ENCODE results near the gene NMT1. TPM values are rescaled to one million over a fixed set of nuclear protein-coding genes. Genes with fewer than 3 reads are reported as not detected.

NMT1 gene
- total RNA-seq, 1 experiment from 2014 or later = 117 TPM

- Histone ChIP-seq H3K9me3 (ENCODE audit: low read length) (no peaks in the 10 kb centered on the region), H3F3A (ENCODE audit: low read length, unreplicated experiment) (no peaks in the 10 kb centered on the region), H4K20me1 (ENCODE audit: low read length) (no peaks in the 10 kb centered on the region), H3K36me3 (ENCODE audit: low read depth, low read length) (no peaks in the 10 kb centered on the region), H3K4me1 (ENCODE audit: insufficient read depth, low read length) (peaks cover 49% of the 10 kb centered on the region), H3K9me2 (replicated peaks; ENCODE audit: low read length) (no peaks in the 10 kb centered on the region), H3K9ac (ENCODE audit: low read length) (no peak overlapping the region), H2AFZ (ENCODE audit: low read length) (no peak overlapping the region), H3K4me2 (ENCODE audit: low read length) (peak overlapping the region; percentile 94), H3K27ac (ENCODE audit: low read length) (peak overlapping the region; percentile 13; the same call in 1 of the 2 replicates), H3K4me3 (ENCODE audit: low read length) (no peak overlapping the region), H3K27me3 (ENCODE audit: low read length) (no peaks in the 10 kb centered on the region), H3K79me2 (ENCODE audit: low read length) (peaks cover 57% of the 10 kb centered on the region)
- CTCF ChIA-PET = interaction anchor here (0.5 to 1.1 kb wide), 4 partner anchors 19 to 862 kb away, joined by 3 to 5 read pairs (median 4); partner anchors contain the start of gene C1QL1
- ATAC-seq (peak; percentile 2), DNase-seq (peak; percentile 59)
- intact Hi-C loops (cut with micrococcal nuclease) = loop anchor here (5.0 to 10.0 kb wide), 3 partner anchors 68 to 208 kb away; partner anchors contain the start of genes MAP3K14 and NMT1
- TF ChIP-seq EZH2phosphoT487 (IDR thresholded peaks at IDR 0.05; ENCODE audit: borderline replicate concordance, low read length) (no peak), EZH2 (IDR thresholded peaks at IDR 0.05; ENCODE audit: low read length, unreplicated experiment) (no peak)
- TF ChIP-seq, protein P1, sequence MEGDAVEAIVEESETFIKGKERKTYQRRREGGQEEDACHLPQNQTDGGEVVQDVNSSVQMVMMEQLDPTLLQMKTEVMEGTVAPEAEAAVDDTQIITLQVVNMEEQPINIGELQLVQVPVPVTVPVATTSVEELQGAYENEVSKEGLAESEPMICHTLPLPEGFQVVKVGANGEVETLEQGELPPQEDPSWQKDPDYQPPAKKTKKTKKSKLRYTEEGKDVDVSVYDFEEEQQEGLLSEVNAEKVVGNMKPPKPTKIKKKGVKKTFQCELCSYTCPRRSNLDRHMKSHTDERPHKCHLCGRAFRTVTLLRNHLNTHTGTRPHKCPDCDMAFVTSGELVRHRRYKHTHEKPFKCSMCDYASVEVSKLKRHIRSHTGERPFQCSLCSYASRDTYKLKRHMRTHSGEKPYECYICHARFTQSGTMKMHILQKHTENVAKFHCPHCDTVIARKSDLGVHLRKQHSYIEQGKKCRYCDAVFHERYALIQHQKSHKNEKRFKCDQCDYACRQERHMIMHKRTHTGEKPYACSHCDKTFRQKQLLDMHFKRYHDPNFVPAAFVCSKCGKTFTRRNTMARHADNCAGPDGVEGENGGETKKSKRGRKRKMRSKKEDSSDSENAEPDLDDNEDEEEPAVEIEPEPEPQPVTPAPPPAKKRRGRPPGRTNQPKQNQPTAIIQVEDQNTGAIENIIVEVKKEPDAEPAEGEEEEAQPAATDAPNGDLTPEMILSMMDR (conservative IDR thresholded peaks at IDR 0.05; ENCODE audit: low read depth, low read length) = no peak
- no TSS peak for BruUV-seq (replicated peaks)
- POLR2A ChIA-PET (ENCODE audit: unreplicated experiment) = interaction anchor here (0.5 to 0.8 kb wide), 2 partner anchors 18 to 207 kb away, joined by 3 to 4 read pairs; partner anchors contain the start of gene HEXIM1
Observed at GRCh38 chr17:45129940-45130680, 69.0 kb downstream of the NMT1 start.

GRCh38 chr17:45130681-45131615, 69.8 kb downstream of the NMT1 start:
- peaks cover 52% of the 10 kb centered on the region for H3K79me2 ChIP-seq (ENCODE audit: low read length)
- H3K36me3 ChIP-seq (ENCODE audit: low read depth, low read length) = no peaks in the 10 kb centered on the region
- DNase-seq (no peak), ATAC-seq (no peak)
- no peak overlapping the region for H3K9ac ChIP-seq (ENCODE audit: low read length)
- intact Hi-C loops (cut with micrococcal nuclease) = loop anchor here (5.0 to 10.0 kb wide), 3 partner anchors 69 to 209 kb away; partner anchors contain the start of genes MAP3K14 and NMT1
- H3K4me1 ChIP-seq (ENCODE audit: insufficient read depth, low read length) = peaks cover 52% of the 10 kb centered on the region
- 0 out of 2 replicates have a peak overlapping the region, but pooled peaks have one; percentile 13 for H3K27ac ChIP-seq (ENCODE audit: low read length)
- CTCF ChIA-PET = interaction anchor here (0.6 to 1.1 kb wide), 5 partner anchors 24 to 861 kb away, joined by 3 to 14 read pairs (median 5); partner anchors contain the start of gene C1QL1
- H3K4me3 ChIP-seq (ENCODE audit: low read length) = peak overlapping the region; percentile 75
- H4K20me1 ChIP-seq (ENCODE audit: low read length) = no peaks in the 10 kb centered on the region
- no peak for TF ChIP-seq EZH2 (IDR thresholded peaks at IDR 0.05; ENCODE audit: low read length, unreplicated experiment)
- TF ChIP-seq, protein P1 (conservative IDR thresholded peaks at IDR 0.05; ENCODE audit: low read depth, low read length) = no peak
- no peak for TF ChIP-seq EZH2phosphoT487 (IDR thresholded peaks at IDR 0.05; ENCODE audit: borderline replicate concordance, low read length)
- no peaks in the 10 kb centered on the region for H3K27me3 ChIP-seq (ENCODE audit: low read length)
- POLR2A ChIA-PET (ENCODE audit: unreplicated experiment) = interaction anchor here (0.5 to 0.6 kb wide), 2 partner anchors 18 to 208 kb away, joined by 4 to 16 read pairs; no protein-coding TSS in a partner anchor
- no TSS peak for BruUV-seq (replicated peaks)
- H3K9me2 ChIP-seq (replicated peaks; ENCODE audit: low read length) = no peaks in the 10 kb centered on the region
- H3K9me3 ChIP-seq (ENCODE audit: low read length) = no peaks in the 10 kb centered on the region
- H2AFZ ChIP-seq (ENCODE audit: low read length) = no peak overlapping the region
- peak overlapping the region; percentile 94 for H3K4me2 ChIP-seq (ENCODE audit: low read length)
- H3F3A ChIP-seq (ENCODE audit: low read length, unreplicated experiment) = no peaks in the 10 kb centered on the region

Data from PC-3 (cell line).